A549 (cell line): ENCODE results near the gene TDO2.

Source experiments
- CTCF ChIP-seq: fragments of >200 bp; sonication (Bioruptor Twin); formaldehyde crosslinking; IDR thresholded peaks from 3 replicates; pipeline ENCODE4 v1.5.1; 2016
- FOSB ChIP-seq: fragments of 250-450 bp; sonication (Bioruptor Pico); IDR thresholded peaks from 2 replicates; pipeline ENCODE4 v1.5.0; 2020; ENCODE audit warnings: mild to moderate bottlenecking, moderate library complexity

DNA sequence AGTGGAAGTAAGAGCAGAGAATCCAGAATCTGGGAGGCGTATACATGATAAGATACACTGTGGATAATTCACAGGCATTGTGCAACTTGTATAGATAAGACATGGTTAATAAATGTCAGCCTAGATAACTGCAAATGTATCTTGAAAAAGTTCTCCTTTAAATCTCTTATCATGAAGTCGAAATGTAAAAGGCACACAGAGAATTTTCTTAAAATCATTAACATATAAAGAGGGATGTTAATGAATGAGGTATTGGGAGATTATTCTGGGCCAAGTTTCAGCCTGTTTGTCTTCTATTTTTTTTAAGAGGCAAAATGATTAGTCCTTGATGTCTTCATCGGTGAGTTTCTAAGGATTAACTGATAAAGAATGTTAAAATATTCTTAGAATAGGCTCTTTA lies 835 bp downstream of the TDO2 start:
- TF ChIP-seq CTCF (no peak), FOSB (no peak)
